MM.1S (cell line): Measurements from ENCODE around the gene ZKSCAN1.

Experiments used
- DNase-seq: peaks from one replicate; pipeline ENCODE4 v3.0.0-alpha.2; 2015
- H2AFZ ChIP-seq: fragments of 300-600 bp; sonication (generic); 2 replicates; pipeline ENCODE4 v1.6.0; 2016; ENCODE audit warnings: antibody characterized with exemption, low read length
- H3F3A ChIP-seq: fragments of 300-600 bp; sonication (generic); 2 replicates; pipeline ENCODE4 v1.6.1; 2016; ENCODE audit warnings: mild to moderate bottlenecking, antibody characterized with exemption, low read length, moderate library complexity, mixed read lengths; ENCODE audit not compliant: insufficient read depth
- H3K27ac ChIP-seq: fragments of 300-600 bp; sonication (generic); 2 replicates; pipeline ENCODE4 v1.5.1; 2016; ENCODE audit warnings: mild to moderate bottlenecking, low read length
- H3K27me3 ChIP-seq: fragments of 300-600 bp; sonication (generic); replicated peaks from 2 replicates; pipeline ENCODE4 v1.6.0; 2016; ENCODE audit warnings: low read length; ENCODE audit not compliant: insufficient read depth
- H3K36me3 ChIP-seq: fragments of 300-600 bp; sonication (generic); replicated peaks from 2 replicates; pipeline ENCODE4 v1.6.1; 2016; ENCODE audit warnings: mild to moderate bottlenecking, low read length, mixed read lengths; ENCODE audit not compliant: insufficient read depth
- H3K4me1 ChIP-seq: fragments of 300-600 bp; sonication (generic); 2 replicates; pipeline ENCODE4 v1.6.1; 2016; ENCODE audit warnings: low read length, mixed read lengths
- H3K4me2 ChIP-seq: fragments of 300-600 bp; sonication (generic); 2 replicates; pipeline ENCODE4 v1.6.0; 2016; ENCODE audit warnings: low read depth, low read length
- H3K4me3 ChIP-seq: fragments of 300-600 bp; sonication (generic); 2 replicates; pipeline ENCODE4 v1.5.1; 2016; ENCODE audit warnings: low read length, mixed read lengths
- H3K79me2 ChIP-seq: fragments of 300-600 bp; sonication (generic); 2 replicates; pipeline ENCODE4 v1.6.1; 2016; ENCODE audit warnings: mixed run types, low read length, mixed read lengths
- H3K9ac ChIP-seq: fragments of 300-600 bp; sonication (generic); 2 replicates; pipeline ENCODE4 v1.6.1; 2016; ENCODE audit warnings: low read length, mixed read lengths
- H3K9me2 ChIP-seq: fragments of 300-600 bp; sonication (generic); replicated peaks from 2 replicates; pipeline ENCODE4 v1.6.1; 2016; ENCODE audit warnings: mild to moderate bottlenecking, low read length, mixed read lengths; ENCODE audit not compliant: insufficient read depth
- H3K9me3 ChIP-seq: fragments of 300-600 bp; sonication (generic); replicated peaks from 2 replicates; pipeline ENCODE4 v1.6.1; 2016; ENCODE audit warnings: mild to moderate bottlenecking, low read length, mixed read lengths; ENCODE audit not compliant: insufficient read depth
- H4K20me1 ChIP-seq: fragments of 300-600 bp; sonication (generic); 2 replicates; pipeline ENCODE4 v1.6.1; 2016; ENCODE audit warnings: mild to moderate bottlenecking, low read length, moderate library complexity, mixed read lengths; ENCODE audit not compliant: insufficient read depth
- EZH2 ChIP-seq: fragments of 300-600 bp; sonication (generic); optimal IDR thresholded peaks from 2 replicates; pipeline ENCODE3; 2017; ENCODE audit warnings: low read depth, mild to moderate bottlenecking, antibody characterized with exemption, low read length, mixed read lengths
- EZH2phosphoT487 ChIP-seq: fragments of 300-600 bp; sonication (generic); IDR thresholded peaks from 2 replicates; pipeline ENCODE4 v1.6.1; 2018; ENCODE audit warnings: antibody characterized with exemption, low read length
- TF ChIP-seq, protein P1 (sequence below): fragments of 300-600 bp; sonication (generic); IDR thresholded peaks from 2 replicates; pipeline ENCODE4 v1.5.1; 2016; ENCODE audit warnings: antibody characterized with exemption, low read length, mixed read lengths

Gene ZKSCAN1

GRCh38 chr7:100000239-100000638 lies 15.2 kb upstream of the ZKSCAN1 start:
- Histone ChIP-seq H3K36me3 (no peaks in the 10 kb centered on the region), H3K4me3 (no peak overlapping the region), H3K4me1 (no peaks in the 10 kb centered on the region), H4K20me1 (no peaks in the 10 kb centered on the region), H3K9me3 (no peaks in the 10 kb centered on the region), H3K9ac (no peak overlapping the region), H3K79me2 (no peaks in the 10 kb centered on the region), H3F3A (0 out of 2 replicates have a peak, but pooled peaks cover 4% of the 10 kb centered on the region), H3K9me2 (no peaks in the 10 kb centered on the region), H3K27ac (no peak overlapping the region), H3K4me2 (no peak overlapping the region), H2AFZ (no peak overlapping the region), H3K27me3 (peaks cover 27% of the 10 kb centered on the region)
- TF ChIP-seq, protein P1, sequence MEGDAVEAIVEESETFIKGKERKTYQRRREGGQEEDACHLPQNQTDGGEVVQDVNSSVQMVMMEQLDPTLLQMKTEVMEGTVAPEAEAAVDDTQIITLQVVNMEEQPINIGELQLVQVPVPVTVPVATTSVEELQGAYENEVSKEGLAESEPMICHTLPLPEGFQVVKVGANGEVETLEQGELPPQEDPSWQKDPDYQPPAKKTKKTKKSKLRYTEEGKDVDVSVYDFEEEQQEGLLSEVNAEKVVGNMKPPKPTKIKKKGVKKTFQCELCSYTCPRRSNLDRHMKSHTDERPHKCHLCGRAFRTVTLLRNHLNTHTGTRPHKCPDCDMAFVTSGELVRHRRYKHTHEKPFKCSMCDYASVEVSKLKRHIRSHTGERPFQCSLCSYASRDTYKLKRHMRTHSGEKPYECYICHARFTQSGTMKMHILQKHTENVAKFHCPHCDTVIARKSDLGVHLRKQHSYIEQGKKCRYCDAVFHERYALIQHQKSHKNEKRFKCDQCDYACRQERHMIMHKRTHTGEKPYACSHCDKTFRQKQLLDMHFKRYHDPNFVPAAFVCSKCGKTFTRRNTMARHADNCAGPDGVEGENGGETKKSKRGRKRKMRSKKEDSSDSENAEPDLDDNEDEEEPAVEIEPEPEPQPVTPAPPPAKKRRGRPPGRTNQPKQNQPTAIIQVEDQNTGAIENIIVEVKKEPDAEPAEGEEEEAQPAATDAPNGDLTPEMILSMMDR: no peak
- DNase-seq: no peak

- no peaks in the 10 kb centered on the region for H3K4me1 ChIP-seq
- DNase-seq: no peak
- no peaks in the 10 kb centered on the region for H3K9me3 ChIP-seq
- no peaks in the 10 kb centered on the region for H3K9me2 ChIP-seq
- H3K27me3 ChIP-seq: peaks cover 8% of the 10 kb centered on the region; the same call in 1 of the 2 replicates
- no peak overlapping the region for H3K4me2 ChIP-seq
- H3K4me3 ChIP-seq: no peak overlapping the region
- H3K9ac ChIP-seq: no peak overlapping the region
- no peak overlapping the region for H3K27ac ChIP-seq
- H3F3A ChIP-seq: no peaks in the 10 kb centered on the region
- H3K79me2 ChIP-seq: no peaks in the 10 kb centered on the region
- no peaks in the 10 kb centered on the region for H3K36me3 ChIP-seq
- TF ChIP-seq EZH2 (no peak), EZH2phosphoT487 (no peak)
- TF ChIP-seq, protein P1: no peak
- H2AFZ ChIP-seq: no peak overlapping the region
- no peaks in the 10 kb centered on the region for H4K20me1 ChIP-seq
These were observed 11.4 kb upstream of the ZKSCAN1 start for GRCh38 chr7:100003711-100004661.

- no peaks in the 10 kb centered on the region for H3K9me2 ChIP-seq
- no peak overlapping the region for H3K27ac ChIP-seq
- H3K79me2 ChIP-seq: no peaks in the 10 kb centered on the region
- no peaks in the 10 kb centered on the region for H3K9me3 ChIP-seq
- no peaks in the 10 kb centered on the region for H3F3A ChIP-seq
- no peak for DNase-seq
- no peak overlapping the region for H3K4me3 ChIP-seq
- H3K9ac ChIP-seq: no peak overlapping the region
- no peaks in the 10 kb centered on the region for H3K4me1 ChIP-seq
- no peak overlapping the region for H3K4me2 ChIP-seq
- no peak for TF ChIP-seq EZH2phosphoT487
- TF ChIP-seq, protein P1: no peak
- no peak for TF ChIP-seq EZH2
- H2AFZ ChIP-seq: no peak overlapping the region
- no peaks in the 10 kb centered on the region for H3K36me3 ChIP-seq
- no peaks in the 10 kb centered on the region for H4K20me1 ChIP-seq
- 0 out of 2 replicates have a peak, but pooled peaks cover 10% of the 10 kb centered on the region for H3K27me3 ChIP-seq
These were observed 7.5 kb upstream of the ZKSCAN1 start for GRCh38 chr7:100007887-100008286.
